A673 (cell line): ENCODE data around the gene ZIC5.

ENCODE experiments used
- CTCF ChIP-seq: fragments of 300-800, 200-600 bp; sonication (generic); conservative IDR thresholded peaks from 2 replicates; pipeline ENCODE4 v1.5.1; 2017; ENCODE audit warnings: low read depth, mild to moderate bottlenecking, antibody characterized with exemption, low read length, moderate library complexity, mixed read lengths
- EZH2 ChIP-seq: fragments of 200-600 bp; sonication (generic); IDR thresholded peaks from 2 replicates; pipeline ENCODE4 v1.6.1; 2017; ENCODE audit warnings: borderline replicate concordance, low read depth, mild to moderate bottlenecking, mixed read lengths, antibody characterized with exemption, low read length; ENCODE audit not compliant: poor library complexity, severe bottlenecking

- TF ChIP-seq CTCF, result no peak
- TF ChIP-seq EZH2, result no peak
Measured at GRCh38 chr13:99919132-99919531, 52.4 kb downstream of the ZIC5 start.
